Mesenchymal stem cell (in vitro differentiated cells and primary cell): ENCODE data around the gene QSOX2.

Experiments used
- DNase-seq: peaks from one replicate; pipeline ENCODE4 v3.0.0-alpha.2; 2013
- H2AFZ ChIP-seq: one replicate; pipeline ENCODE4 v1.6.1; 2013; ENCODE audit warnings: low read depth, mild to moderate bottlenecking, control low read depth, inconsistent platforms, low read length, moderate library complexity
- H2AK5ac ChIP-seq: 2 replicates; pipeline ENCODE4 v1.6.1; 2013; ENCODE audit warnings: low read length, moderate library complexity, mild to moderate bottlenecking, inconsistent platforms; ENCODE audit not compliant: severe bottlenecking
- H2BK120ac ChIP-seq: one replicate; pipeline ENCODE4 v1.6.1; 2013; ENCODE audit warnings: low read depth, mild to moderate bottlenecking, inconsistent platforms, low read length, moderate library complexity
- H2BK12ac ChIP-seq, 2 experiments: one replicate each; pipeline ENCODE4 v1.6.1; 2013; ENCODE audit warnings: inconsistent platforms in 2 of 2, low read length in 2 of 2, mild to moderate bottlenecking in 2 of 2, moderate library complexity in 2 of 2, control low read depth in 1 of 2
- H2BK15ac ChIP-seq: one replicate; pipeline ENCODE4 v1.6.1; 2013; ENCODE audit warnings: mild to moderate bottlenecking, low read depth, inconsistent platforms; ENCODE audit not compliant: poor library complexity, severe bottlenecking
- H2BK5ac ChIP-seq: 2 replicates; pipeline ENCODE4 v1.6.1; 2013; ENCODE audit warnings: low read depth, mild to moderate bottlenecking, low read length, control low read depth, inconsistent platforms; ENCODE audit not compliant: poor library complexity, severe bottlenecking
- H3K14ac ChIP-seq, 2 experiments: one replicate each; pipeline ENCODE4 v1.6.1; 2013; ENCODE audit warnings: inconsistent platforms in 2 of 2, low read length in 2 of 2, control low read depth in 1 of 2, mild to moderate bottlenecking in 1 of 2, moderate library complexity in 1 of 2
- H3K18ac ChIP-seq, 2 experiments: one replicate each; pipeline ENCODE4 v1.6.1; 2013; ENCODE audit warnings: inconsistent platforms in 2 of 2, low read length in 2 of 2, control low read depth in 1 of 2, low read depth in 1 of 2, mild to moderate bottlenecking in 1 of 2
- H3K23ac ChIP-seq, 2 experiments: one replicate each; pipeline ENCODE4 v1.6.1; 2013; ENCODE audit warnings: inconsistent platforms in 2 of 2, low read length in 2 of 2, mild to moderate bottlenecking in 2 of 2, moderate library complexity in 2 of 2, control low read depth in 1 of 2
- H3K27ac ChIP-seq: 2 replicates; pipeline ENCODE4 v1.5.1; 2013; ENCODE audit warnings: mild to moderate bottlenecking, moderate library complexity, low read length, control low read depth, inconsistent platforms; ENCODE audit not compliant: poor library complexity, severe bottlenecking
- H3K27me3 ChIP-seq, 2 experiments: 2 replicates each; pipeline versions ENCODE4 v1.6.1 to v1.7.0; 2013; ENCODE audit warnings: low read length in 2 of 2, mild to moderate bottlenecking in 2 of 2, moderate library complexity in 2 of 2, control low read depth in 1 of 2, inconsistent platforms in 1 of 2; ENCODE audit not compliant: control insufficient read depth in 1 of 2, insufficient read depth in 1 of 2
- H3K36me3 ChIP-seq, 2 experiments: 2 replicates each; pipeline versions ENCODE4 v1.6.1 to v1.7.0; 2013; ENCODE audit warnings: low read length in 2 of 2, control low read depth in 1 of 2, inconsistent platforms in 1 of 2, low read depth in 1 of 2, mild to moderate bottlenecking in 1 of 2; ENCODE audit not compliant: insufficient read depth in 2 of 2, control insufficient read depth in 1 of 2
- H3K4ac ChIP-seq, 2 experiments: one replicate each; pipeline ENCODE4 v1.6.1; 2013; ENCODE audit warnings: inconsistent platforms in 2 of 2, low read length in 2 of 2, mild to moderate bottlenecking in 2 of 2, moderate library complexity in 2 of 2, control low read depth in 1 of 2, low read depth in 1 of 2
- H3K4me1 ChIP-seq: 2 replicates; pipeline ENCODE4 v1.6.1; 2013; ENCODE audit warnings: low read depth, low read length, control low read depth; ENCODE audit not compliant: control insufficient read depth, insufficient read depth
- H3K4me2 ChIP-seq: 2 replicates; pipeline ENCODE4 v1.6.1; 2013; ENCODE audit warnings: low read length, mild to moderate bottlenecking, inconsistent platforms; ENCODE audit not compliant: poor library complexity, severe bottlenecking
- H3K4me3 ChIP-seq, 2 experiments: 2 replicates each; pipeline versions ENCODE4 v1.5.1 to v1.7.0; 2013; ENCODE audit warnings: low read length in 2 of 2, mild to moderate bottlenecking in 2 of 2, control low read depth in 1 of 2, low read depth in 1 of 2; ENCODE audit not compliant: insufficient read depth in 1 of 2
- H3K79me1 ChIP-seq: replicated peaks from 2 replicates; pipeline ENCODE4 v1.6.1; 2013; ENCODE audit warnings: mild to moderate bottlenecking, control low read depth, low read length, inconsistent platforms; ENCODE audit not compliant: poor library complexity, severe bottlenecking
- H3K9ac ChIP-seq: 2 replicates; pipeline ENCODE4 v1.7.0; 2013; ENCODE audit warnings: mild to moderate bottlenecking, low read length, moderate library complexity
- H3K9me3 ChIP-seq: 2 replicates; pipeline ENCODE4 v1.7.0; 2013; ENCODE audit warnings: mild to moderate bottlenecking, low read length; ENCODE audit not compliant: control insufficient read depth
- H4K8ac ChIP-seq: one replicate; pipeline ENCODE4 v1.6.1; 2013; ENCODE audit warnings: inconsistent platforms, mild to moderate bottlenecking, low read length, moderate library complexity
- H4K91ac ChIP-seq: one replicate; pipeline ENCODE4 v1.6.1; 2013; ENCODE audit warnings: mild to moderate bottlenecking, low read length, inconsistent platforms
- WGBS: methylation state at CpG from one replicate; pipeline ENCODE4 v1.1.7; 2013; ENCODE audit warnings: mixed read lengths; 5-methylcytosine and 5-hydroxymethylcytosine counted together

QSOX2 gene

DNA sequence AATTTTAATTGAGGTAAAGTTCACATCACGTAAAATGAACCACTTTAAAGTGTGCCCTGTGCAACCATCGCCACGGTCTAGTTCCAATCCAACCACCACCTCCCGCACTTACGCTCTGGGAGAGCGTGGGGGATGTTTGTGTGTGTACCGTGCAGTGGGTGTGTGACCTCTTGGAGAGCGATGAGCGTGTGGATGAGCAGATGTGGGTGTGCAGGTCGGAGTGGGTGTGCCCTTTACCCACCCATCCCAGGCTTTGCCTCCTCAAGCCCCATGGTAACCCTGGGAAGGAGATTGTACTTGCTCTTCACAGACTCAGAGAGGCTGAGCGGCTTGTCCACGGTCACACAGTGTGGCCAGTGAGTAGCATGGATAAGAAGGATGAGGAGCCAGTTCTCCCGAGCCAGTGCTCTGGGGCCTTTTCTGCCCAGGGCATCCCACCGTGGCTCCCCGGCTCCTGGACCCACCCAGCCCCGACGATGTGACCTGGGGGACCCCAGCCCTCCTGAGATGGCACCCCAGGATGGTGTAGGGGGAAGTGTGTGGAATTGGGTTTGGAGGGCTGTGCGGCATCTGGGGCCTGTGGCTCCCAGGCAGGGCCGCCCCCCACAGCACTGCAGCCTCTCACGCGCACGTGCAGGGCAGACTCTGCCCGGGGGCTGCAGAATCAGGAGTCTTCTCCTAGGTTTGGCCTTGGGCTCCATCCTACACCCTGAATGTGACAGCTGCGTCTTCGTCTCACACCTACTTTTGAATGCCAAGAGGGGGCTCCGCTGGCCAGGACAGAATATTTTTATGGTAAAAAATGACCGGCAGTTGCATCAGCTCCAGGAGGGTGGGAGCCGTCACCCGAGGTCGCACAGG is 54.3 kb downstream of the QSOX2 start:
- Histone ChIP-seq H3K9me3 (no peaks in the 10 kb centered on the region), H3K4me1 (peaks cover 16% of the 10 kb centered on the region), H2AK5ac (no peak overlapping the region), H2BK15ac (no peak overlapping the region), H3K4me3 (no peak overlapping the region), H3K9ac (no peak overlapping the region), H3K79me1 (no peaks in the 10 kb centered on the region), H3K23ac (no peak overlapping the region), H2BK120ac (no peak overlapping the region), H3K27me3 (peaks cover 81 to 85% of the 10 kb centered on the region in 2 experiments), H4K91ac (no peak overlapping the region), H3K14ac (no peak overlapping the region), H2BK5ac (no peak overlapping the region), H3K27ac (no peak overlapping the region), H2AFZ (no peak overlapping the region), H3K4me2 (no peak overlapping the region), H4K8ac (no peak overlapping the region), H3K4ac (no peak overlapping the region), H2BK12ac (no peak overlapping the region), H3K36me3 (no peaks in the 10 kb centered on the region), H3K18ac (no peak overlapping the region)
- WGBS = 80% methylated on average over 23 of the region's 30 CpGs
- DNase-seq = no peak

DNA sequence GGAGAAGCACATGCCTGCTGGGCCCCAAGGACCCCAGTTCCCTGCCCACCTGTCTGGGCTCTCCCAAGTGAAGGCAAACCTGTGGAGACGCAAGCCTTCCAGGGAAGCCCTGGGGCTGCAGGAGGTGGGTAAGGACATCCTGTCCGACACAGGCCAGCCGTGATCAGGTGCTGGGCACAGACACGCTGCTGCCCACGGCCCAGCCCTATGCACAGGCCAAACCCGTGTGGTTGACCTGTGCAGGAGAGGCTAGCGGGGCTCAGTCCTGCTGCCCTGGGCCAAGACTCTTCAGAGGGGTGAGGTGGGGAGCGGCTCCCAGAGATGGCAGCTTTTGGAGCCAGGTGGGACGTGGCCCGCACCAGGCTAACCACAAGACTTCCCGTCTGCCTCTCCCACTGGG is 55.0 kb downstream of the QSOX2 start:
- Histone ChIP-seq H3K23ac (no peak overlapping the region), H2BK15ac (no peak overlapping the region), H3K27ac (no peak overlapping the region), H3K18ac (no peak overlapping the region), H3K36me3 (no peaks in the 10 kb centered on the region), H3K79me1 (no peaks in the 10 kb centered on the region), H3K4me2 (no peak overlapping the region), H2BK120ac (no peak overlapping the region), H4K91ac (no peak overlapping the region), H3K9me3 (no peaks in the 10 kb centered on the region), H4K8ac (no peak overlapping the region), H3K4me1 (peaks cover 16% of the 10 kb centered on the region), H3K4ac (no peak overlapping the region), H2AFZ (no peak overlapping the region), H3K4me3 (peak overlapping the region in 1 of 2 experiments; percentile 15), H3K9ac (no peak overlapping the region), H2BK5ac (no peak overlapping the region), H3K14ac (no peak overlapping the region), H3K27me3 (peaks cover 77 to 81% of the 10 kb centered on the region in 2 experiments), H2BK12ac (no peak overlapping the region), H2AK5ac (no peak overlapping the region)
- DNase-seq = no peak
- WGBS = 90% methylated on average over 11 of the region's 11 CpGs

DNA sequence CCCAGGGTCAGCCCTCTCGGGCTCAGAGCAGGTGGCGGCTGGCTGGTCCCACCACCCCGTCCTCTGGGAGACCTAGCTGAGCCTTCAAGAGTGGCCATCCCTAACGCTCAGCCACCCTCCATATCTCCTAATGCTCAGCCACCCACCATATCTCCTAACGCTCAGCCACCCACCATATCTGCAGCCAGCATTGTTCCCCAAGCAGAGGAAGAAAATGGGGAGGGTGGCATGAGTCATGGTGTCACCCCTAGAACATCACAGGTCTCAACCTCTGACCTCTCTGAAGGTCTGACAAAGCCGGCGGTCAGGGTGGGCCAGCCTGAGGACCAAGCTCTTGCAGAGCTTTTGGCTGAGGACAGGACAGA is 55.4 kb downstream of the QSOX2 start:
- Histone ChIP-seq H3K4me2 (no peak overlapping the region), H2AFZ (no peak overlapping the region), H2AK5ac (no peak overlapping the region), H3K9ac (no peak overlapping the region), H2BK5ac (no peak overlapping the region), H3K79me1 (no peaks in the 10 kb centered on the region), H3K27me3 (peaks cover 75 to 80% of the 10 kb centered on the region in 2 experiments), H4K91ac (no peak overlapping the region), H3K4me3 (no peak overlapping the region), H3K36me3 (no peaks in the 10 kb centered on the region), H3K9me3 (no peaks in the 10 kb centered on the region), H3K18ac (no peak overlapping the region), H3K23ac (no peak overlapping the region), H3K4me1 (peaks cover 16% of the 10 kb centered on the region), H2BK15ac (no peak overlapping the region), H3K4ac (no peak overlapping the region), H2BK120ac (no peak overlapping the region), H3K14ac (no peak overlapping the region), H4K8ac (no peak overlapping the region), H3K27ac (no peak overlapping the region), H2BK12ac (no peak overlapping the region)
- no peak for DNase-seq
- WGBS = 82% methylated on average over 7 of the region's 7 CpGs

DNA sequence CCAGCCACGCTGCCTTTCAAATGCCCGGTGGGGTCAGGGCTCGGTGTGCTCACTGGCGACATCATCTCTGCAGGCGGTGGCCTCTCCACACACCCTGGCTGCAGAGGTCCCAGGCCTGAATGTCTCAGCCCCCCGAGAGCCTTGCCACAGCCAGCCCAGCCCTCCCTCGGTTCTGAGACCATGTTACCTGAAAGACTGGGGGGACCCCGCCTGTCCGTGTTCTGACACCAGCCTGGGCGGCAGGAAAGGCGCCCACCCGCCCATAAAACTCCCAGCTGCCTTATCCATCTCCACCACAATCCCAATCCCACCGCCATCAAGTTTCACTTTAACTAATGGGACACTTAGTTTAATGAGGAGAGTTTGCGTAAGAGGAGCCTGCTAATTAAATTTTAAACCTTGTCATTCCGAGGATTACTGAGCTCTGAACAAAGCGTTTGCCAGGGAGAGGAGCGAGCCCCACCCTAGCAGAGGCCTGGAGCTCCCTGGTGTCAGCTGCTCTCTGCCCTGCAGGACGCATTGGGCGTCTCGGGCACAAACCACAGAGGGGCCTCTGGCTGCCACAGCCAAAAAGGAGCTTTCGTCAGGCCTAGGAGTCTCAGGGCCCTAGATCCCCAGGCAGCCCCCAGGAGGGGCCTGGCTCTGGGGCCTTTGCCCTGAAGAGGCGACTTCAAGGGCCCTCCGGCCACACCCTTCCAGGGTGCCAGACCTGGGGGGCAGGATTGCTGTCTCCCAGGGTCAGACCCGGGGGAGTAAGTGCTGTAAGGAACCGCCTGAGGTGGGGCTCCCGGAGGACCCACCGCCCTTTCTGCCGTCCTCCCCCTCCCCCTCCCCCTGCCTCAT is 56.0 kb downstream of the QSOX2 start:
- Histone ChIP-seq H2AFZ (no peak overlapping the region), H2BK15ac (no peak overlapping the region), H3K18ac (no peak overlapping the region), H3K79me1 (no peaks in the 10 kb centered on the region), H2BK5ac (no peak overlapping the region), H3K14ac (no peak overlapping the region), H3K27me3 (peaks cover 75 to 80% of the 10 kb centered on the region in 2 experiments), H3K36me3 (no peaks in the 10 kb centered on the region), H3K27ac (no peak overlapping the region), H3K4me1 (peaks cover 16% of the 10 kb centered on the region), H4K91ac (no peak overlapping the region), H4K8ac (no peak overlapping the region), H3K4me3 (no peak overlapping the region), H3K9me3 (no peaks in the 10 kb centered on the region), H3K23ac (no peak overlapping the region), H3K4me2 (no peak overlapping the region), H2BK120ac (no peak overlapping the region), H3K9ac (no peak overlapping the region), H3K4ac (no peak overlapping the region), H2BK12ac (no peak overlapping the region), H2AK5ac (no peak overlapping the region)
- 55% methylated on average over 27 of the region's 28 CpGs for WGBS
- no peak for DNase-seq
